Right atrium auricular region (tissue), 2 donors: Measurements from ENCODE around the gene APOL5. TPM values are rescaled to one million over a fixed set of nuclear protein-coding genes. Genes with fewer than 3 reads are reported as not detected.

Experiments used
- DNase-seq: peaks from one replicate; pipeline ENCODE4 v3.0.0-alpha.2; 2019; ENCODE audit warnings: low spot score
- H3K27ac ChIP-seq, 2 donors: fragments of 200-600 bp; sonication (generic); 1 replicate in 1 of 2; 2 replicates in 1 of 2; pipeline ENCODE4 v1.5.1; 2016 to 2019
- H3K27me3 ChIP-seq, 2 donors: fragments of 200-600 bp; sonication (generic); one replicate each; pipeline versions ENCODE4 v1.5.1 to v1.6.0; 2017 to 2019
- H3K36me3 ChIP-seq: fragments of 200-600 bp; sonication (generic); one replicate; pipeline ENCODE4 v1.5.1; 2016
- H3K4me1 ChIP-seq, 2 donors: fragments of 200-600 bp; sonication (generic); one replicate each; pipeline versions ENCODE4 v1.5.1 to v1.6.0; 2017 to 2019
- H3K4me3 ChIP-seq, 2 donors: fragments of 200-600 bp; sonication (generic); 1 replicate in 1 of 2; 2 replicates in 1 of 2; pipeline ENCODE4 v1.5.1; 2017 to 2019; ENCODE audit warnings: mild to moderate bottlenecking in 1 of 2, moderate library complexity in 1 of 2
- H3K9me3 ChIP-seq, 2 donors: fragments of 200-600 bp; sonication (generic); one replicate each; pipeline ENCODE4 v1.5.1; 2019
- total RNA-seq, 2 donors: library from RNA; depleted of rRNA; stranded (reverse); fragments of >200 nt; gene quantifications; one replicate each; pipeline ENCODE4 v1.1.0, GENCODE V29; 2016
- TF ChIP-seq, protein P1 (sequence below), 2 donors: fragments of 200-600 bp; sonication (generic); IDR thresholded peaks; one replicate each; pipeline ENCODE4 v1.5.1; 2019; ENCODE audit warnings: antibody characterized with exemption in 2 of 2

APOL5 gene
- total RNA-seq, 2 donors from 2014 or later, result 0.74 TPM; not detected in 1

DNA sequence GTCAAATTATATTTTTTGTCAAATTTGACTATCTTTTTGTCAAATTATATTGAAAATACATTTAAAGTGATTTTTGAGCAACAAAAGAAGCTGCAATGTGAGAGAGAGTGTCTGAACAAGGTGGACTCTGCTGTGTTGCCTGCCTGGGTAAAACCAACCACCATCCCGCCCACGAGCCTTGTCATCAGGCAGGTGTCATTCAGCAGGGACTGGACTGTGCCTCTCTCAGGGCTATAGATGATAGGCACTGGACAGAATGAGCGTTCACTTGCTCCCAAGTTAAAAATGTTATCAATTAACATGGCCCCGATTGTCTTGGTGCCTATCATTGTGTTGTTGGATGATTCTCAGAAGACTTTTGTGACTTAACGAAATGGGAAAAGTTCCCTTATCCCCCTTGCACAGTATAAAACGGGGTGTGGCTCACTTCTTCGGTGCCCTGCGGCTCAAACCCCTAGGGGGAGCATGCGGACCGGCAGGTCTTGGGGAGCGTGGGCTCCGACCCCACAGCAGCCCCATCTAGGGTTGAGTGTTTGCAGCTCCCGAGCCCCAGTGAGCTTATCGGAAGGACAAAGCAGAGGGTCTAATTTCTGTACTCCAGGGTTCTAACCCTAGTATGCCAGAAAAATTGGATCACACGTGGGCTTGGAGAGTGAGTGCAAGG, 1.7 kb downstream of the APOL5 start:
- no peaks in the 10 kb centered on the region for H3K4me1 ChIP-seq
- H3K27me3 ChIP-seq, result no peaks in the 10 kb centered on the region
- DNase-seq, result no peak
- no peak overlapping the region for H3K27ac ChIP-seq
- TF ChIP-seq, protein P1, sequence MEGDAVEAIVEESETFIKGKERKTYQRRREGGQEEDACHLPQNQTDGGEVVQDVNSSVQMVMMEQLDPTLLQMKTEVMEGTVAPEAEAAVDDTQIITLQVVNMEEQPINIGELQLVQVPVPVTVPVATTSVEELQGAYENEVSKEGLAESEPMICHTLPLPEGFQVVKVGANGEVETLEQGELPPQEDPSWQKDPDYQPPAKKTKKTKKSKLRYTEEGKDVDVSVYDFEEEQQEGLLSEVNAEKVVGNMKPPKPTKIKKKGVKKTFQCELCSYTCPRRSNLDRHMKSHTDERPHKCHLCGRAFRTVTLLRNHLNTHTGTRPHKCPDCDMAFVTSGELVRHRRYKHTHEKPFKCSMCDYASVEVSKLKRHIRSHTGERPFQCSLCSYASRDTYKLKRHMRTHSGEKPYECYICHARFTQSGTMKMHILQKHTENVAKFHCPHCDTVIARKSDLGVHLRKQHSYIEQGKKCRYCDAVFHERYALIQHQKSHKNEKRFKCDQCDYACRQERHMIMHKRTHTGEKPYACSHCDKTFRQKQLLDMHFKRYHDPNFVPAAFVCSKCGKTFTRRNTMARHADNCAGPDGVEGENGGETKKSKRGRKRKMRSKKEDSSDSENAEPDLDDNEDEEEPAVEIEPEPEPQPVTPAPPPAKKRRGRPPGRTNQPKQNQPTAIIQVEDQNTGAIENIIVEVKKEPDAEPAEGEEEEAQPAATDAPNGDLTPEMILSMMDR (IDR thresholded peaks at IDR 0.05), result no peak
- H3K4me3 ChIP-seq, result no peak overlapping the region
- H3K9me3 ChIP-seq, result no peaks in the 10 kb centered on the region
- H3K36me3 ChIP-seq, result no peaks in the 10 kb centered on the region

- Histone ChIP-seq H3K27ac (no peak overlapping the region), H3K4me1 (no peaks in the 10 kb centered on the region), H3K36me3 (no peaks in the 10 kb centered on the region), H3K27me3 (no peaks in the 10 kb centered on the region), H3K4me3 (no peak overlapping the region), H3K9me3 (no peaks in the 10 kb centered on the region)
- TF ChIP-seq, protein P1 (IDR thresholded peaks at IDR 0.05), result no peak
- DNase-seq, result no peak
Observed at GRCh38 chr22:35721960-35722359, 4.3 kb downstream of the APOL5 start.

- H3K9me3 ChIP-seq, result no peaks in the 10 kb centered on the region
- DNase-seq, result no peak
- no peak overlapping the region for H3K4me3 ChIP-seq
- no peaks in the 10 kb centered on the region for H3K36me3 ChIP-seq
- H3K27ac ChIP-seq, result no peak overlapping the region
- no peaks in the 10 kb centered on the region for H3K4me1 ChIP-seq
- H3K27me3 ChIP-seq, result no peaks in the 10 kb centered on the region
- TF ChIP-seq, protein P1 (IDR thresholded peaks at IDR 0.05), result no peak
Observed at GRCh38 chr22:35725521-35725920, 7.8 kb downstream of the APOL5 start.

GRCh38 chr22:35726398-35726797, 8.7 kb downstream of the APOL5 start:
- DNase-seq, result no peak
- Histone ChIP-seq H3K4me3 (no peak overlapping the region), H3K27ac (no peak overlapping the region), H3K4me1 (no peaks in the 10 kb centered on the region), H3K27me3 (no peaks in the 10 kb centered on the region), H3K36me3 (no peaks in the 10 kb centered on the region), H3K9me3 (no peaks in the 10 kb centered on the region)
- TF ChIP-seq, protein P1 (IDR thresholded peaks at IDR 0.05), result no peak

DNA sequence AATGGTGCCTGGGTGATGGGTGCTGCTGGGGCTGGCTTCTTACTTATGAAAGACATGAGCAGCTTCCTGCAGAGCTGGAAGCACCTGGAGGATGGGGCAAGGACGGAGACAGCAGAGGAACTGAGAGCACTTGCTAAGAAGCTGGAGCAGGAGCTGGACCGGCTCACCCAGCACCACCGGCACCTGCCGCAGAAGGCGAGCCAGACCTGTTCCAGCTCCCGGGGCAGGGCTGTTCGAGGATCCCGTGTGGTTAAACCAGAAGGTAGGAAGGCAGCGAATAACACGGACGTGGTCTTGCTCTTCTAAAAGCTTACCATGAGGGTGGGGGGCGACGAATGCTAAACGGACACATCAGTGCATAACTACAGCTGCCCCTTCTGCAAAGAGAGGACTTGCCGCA, 9.3 kb downstream of the APOL5 start:
- H3K9me3 ChIP-seq, result no peaks in the 10 kb centered on the region
- no peaks in the 10 kb centered on the region for H3K27me3 ChIP-seq
- H3K36me3 ChIP-seq, result no peaks in the 10 kb centered on the region
- H3K4me3 ChIP-seq, result no peak overlapping the region
- TF ChIP-seq, protein P1 (IDR thresholded peaks at IDR 0.05), result no peak
- no peaks in the 10 kb centered on the region for H3K4me1 ChIP-seq
- H3K27ac ChIP-seq, result no peak overlapping the region
- DNase-seq, result no peak

GRCh38 chr22:35727436-35727835, 9.8 kb downstream of the APOL5 start:
- H3K27ac ChIP-seq, result no peak overlapping the region
- H3K4me1 ChIP-seq, result no peaks in the 10 kb centered on the region
- TF ChIP-seq, protein P1 (IDR thresholded peaks at IDR 0.05), result peak in 1 of 2 donors; percentile 12
- H3K27me3 ChIP-seq, result no peaks in the 10 kb centered on the region
- no peak overlapping the region for H3K4me3 ChIP-seq
- H3K36me3 ChIP-seq, result no peaks in the 10 kb centered on the region
- H3K9me3 ChIP-seq, result no peaks in the 10 kb centered on the region
- no peak for DNase-seq
